Measurements from ENCODE around the gene FUT2.
A peak's percentile ranks its signal among the peaks of the same experiment; 100 is the strongest.

FUT2 gene

DNA sequence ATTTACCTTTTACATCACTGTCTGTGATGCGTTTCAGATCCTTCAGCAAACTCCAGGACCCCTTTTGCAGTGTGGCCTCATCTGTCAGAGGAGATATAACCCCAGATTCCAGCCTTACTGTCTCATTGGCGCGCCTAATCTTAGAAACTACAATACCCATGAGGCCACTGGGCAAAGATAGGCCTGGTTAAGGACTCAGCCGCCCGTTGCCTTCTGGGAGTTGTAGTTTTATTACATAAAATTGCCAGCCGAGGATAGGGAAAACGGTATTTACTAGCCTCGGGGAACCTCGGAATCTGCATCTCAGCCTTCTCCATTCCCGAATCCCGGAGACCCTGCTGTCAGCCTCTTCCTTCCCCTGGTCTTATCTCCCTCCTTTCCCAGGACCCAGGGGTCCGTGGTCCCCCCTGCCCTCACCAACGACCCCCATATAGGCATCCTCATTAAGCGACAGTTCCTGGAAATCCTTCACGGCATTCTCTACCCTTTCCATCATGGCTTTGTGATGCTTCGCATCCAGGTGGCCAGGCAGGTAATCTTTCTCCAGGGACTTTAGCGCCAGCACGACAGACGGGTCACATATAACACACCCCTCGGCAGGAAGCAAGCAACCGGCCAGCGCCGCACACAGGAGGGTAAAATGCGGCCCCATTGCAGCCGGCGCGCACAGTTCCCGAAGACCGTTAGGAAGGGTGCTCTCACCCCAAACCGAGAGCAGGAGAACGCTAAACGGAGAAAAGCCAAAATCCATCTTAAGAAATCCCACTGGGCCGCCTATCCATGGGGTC, 49.6 kb downstream of the FUT2 start:
- DNase-seq (ENCODE audit: insufficient read length, low spot score) (no peak), FAIRE-seq (no peak)
- no peak for TF ChIP-seq CTCF (IDR thresholded peaks at IDR 0.05; ENCODE audit: insufficient read depth, missing control alignments)

GRCh38 chr19:48746110-48746509, 50.3 kb downstream of the FUT2 start:
- DNase-seq (ENCODE audit: insufficient read length, low spot score) = no peak
- TF ChIP-seq CTCF (IDR thresholded peaks at IDR 0.05; ENCODE audit: insufficient read depth, missing control alignments) = no peak
- no peak for FAIRE-seq

DNA sequence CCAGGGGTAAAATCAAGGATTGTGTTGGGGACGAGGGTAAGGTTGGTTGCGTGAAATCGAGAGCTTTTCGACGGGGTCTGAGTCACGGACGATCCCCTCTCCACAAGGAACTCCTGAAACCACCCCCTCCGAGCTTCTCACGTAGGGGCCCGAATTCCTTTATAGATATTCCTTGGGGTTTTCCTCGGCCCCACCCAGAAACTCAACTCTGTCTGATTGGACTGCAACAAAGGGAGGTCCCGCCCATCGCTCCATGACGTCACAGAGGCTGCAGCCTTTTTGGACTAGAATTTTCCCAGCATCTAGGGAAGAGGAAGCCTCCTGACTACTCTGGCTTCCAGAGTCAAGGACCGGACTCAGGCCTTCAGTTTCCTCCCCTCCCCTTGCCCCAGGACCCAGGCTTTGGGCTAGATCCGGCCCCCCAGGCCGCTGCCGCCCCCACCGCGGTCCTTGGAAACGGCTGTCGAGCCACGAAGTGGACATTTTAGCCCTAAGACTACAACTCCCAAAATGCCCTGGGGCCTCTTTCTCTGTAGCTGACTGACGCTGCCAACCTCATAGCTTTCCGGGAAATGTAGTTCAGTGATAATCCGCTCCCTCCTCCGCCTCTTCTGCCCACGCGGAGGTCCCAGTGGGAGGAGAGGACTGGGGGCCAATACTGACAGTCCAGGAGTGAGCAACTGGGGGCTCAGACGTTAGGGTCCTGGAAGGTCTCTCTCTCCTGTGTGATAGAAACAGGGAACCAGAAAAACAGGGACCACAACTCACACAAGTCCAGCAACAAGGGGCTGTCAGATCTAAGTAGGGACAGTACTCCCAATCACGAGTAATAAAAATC, 51.2 kb downstream of the FUT2 start, which contains the start of gene IZUMO1:
TSS of gene IZUMO1 (minus strand) at position 172 of the 838 bp plus-strand sequence. CDS start 1,050 bp downstream, outside the sequence.
- no peak for TF ChIP-seq CTCF (IDR thresholded peaks at IDR 0.05; ENCODE audit: insufficient read depth, missing control alignments)
- DNase-seq (ENCODE audit: insufficient read length, low spot score) = peak; percentile 97
- FAIRE-seq = no peak

- FAIRE-seq (no peak), DNase-seq (ENCODE audit: insufficient read length, low spot score) (no peak)
- no peak for TF ChIP-seq CTCF (IDR thresholded peaks at IDR 0.05; ENCODE audit: insufficient read depth, missing control alignments)
Measured at GRCh38 chr19:48749571-48750198, 53.9 kb downstream of the FUT2 start.

DNA sequence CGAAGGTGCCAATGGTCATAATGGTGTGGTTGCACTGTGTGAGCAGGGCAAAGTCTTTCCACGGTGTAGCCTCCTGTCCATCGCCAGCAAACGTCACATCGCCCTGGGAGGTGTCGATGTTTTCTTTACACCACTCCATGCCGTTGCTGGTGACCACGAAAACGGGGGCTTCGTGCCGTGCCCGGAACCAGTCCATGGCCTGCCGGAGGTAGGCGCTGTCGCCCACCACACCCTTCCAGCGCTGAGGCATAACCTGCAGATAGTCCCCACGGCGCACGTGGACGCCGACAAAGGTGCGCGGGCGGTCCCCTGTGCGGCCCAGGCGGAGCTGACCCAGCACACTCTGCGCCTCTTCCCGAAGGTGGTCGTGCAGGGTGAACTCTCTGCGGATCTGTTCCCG, 54.6 kb downstream of the FUT2 start:
- TF ChIP-seq CTCF (IDR thresholded peaks at IDR 0.05; ENCODE audit: insufficient read depth, missing control alignments) = no peak
- FAIRE-seq = no peak
- no peak for DNase-seq (ENCODE audit: insufficient read length, low spot score)

DNA sequence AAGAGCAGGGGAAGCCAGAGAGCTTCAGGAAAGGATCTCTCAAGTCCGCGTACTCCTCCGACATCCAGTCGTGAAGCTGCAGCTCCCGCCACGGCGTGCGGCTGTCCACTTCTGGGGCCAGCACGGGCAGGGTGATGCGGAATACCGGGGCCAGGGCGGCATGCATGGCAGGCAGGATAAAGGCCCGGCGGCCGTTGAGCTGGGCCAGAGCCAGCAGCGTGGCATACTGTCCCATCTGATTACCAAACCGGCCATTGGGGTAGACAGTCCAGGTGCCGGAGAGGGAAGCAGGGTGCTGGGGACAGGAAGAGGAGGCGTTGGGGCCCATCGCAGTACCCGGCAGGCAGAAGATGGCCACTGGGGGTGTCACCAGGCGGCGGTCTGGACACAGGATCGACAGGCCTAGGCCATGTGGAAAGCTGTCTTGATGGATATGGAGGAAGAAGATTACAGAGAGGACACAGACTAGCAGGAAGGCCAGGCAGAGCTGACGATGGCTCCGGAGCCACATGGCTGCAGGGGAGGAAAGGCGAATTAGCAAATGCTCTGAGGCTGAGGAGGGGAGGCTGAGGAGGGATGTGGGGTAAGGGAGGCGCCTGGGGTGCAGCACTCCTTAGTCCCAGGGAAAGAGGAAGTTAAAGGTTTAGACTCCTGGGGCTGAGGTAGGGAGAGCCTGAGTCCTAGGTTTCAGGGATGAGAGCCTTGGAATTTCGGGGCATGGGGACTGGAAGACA, 55.2 kb downstream of the FUT2 start:
- FAIRE-seq (no peak), DNase-seq (ENCODE audit: insufficient read length, low spot score) (no peak)
- TF ChIP-seq CTCF (IDR thresholded peaks at IDR 0.05; ENCODE audit: insufficient read depth, missing control alignments) = no peak
